ENCODE results near the gene MIF4GD.

The MIF4GD gene

DNA sequence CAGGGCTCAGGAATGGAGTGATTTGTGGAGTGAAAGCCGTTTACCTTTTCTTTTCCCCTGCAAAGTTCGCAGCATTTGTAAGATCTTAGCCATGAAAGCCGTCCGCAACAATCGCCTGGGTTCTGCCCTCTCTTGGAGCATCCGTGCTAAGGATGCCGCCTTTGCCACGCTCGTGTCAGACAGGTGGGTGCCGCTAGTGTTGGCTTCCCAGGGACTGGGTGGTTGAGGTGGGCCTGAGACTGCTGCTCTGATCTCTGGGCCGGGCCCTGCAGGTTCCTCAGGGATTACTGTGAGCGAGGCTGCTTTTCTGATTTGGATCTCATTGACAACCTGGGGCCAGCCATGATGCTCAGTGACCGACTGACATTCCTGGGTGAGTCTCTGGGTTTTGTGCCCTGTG, 38.2 kb downstream of the MIF4GD start:
- no peak for DNase-seq (ENCODE audit: low spot score)

DNA sequence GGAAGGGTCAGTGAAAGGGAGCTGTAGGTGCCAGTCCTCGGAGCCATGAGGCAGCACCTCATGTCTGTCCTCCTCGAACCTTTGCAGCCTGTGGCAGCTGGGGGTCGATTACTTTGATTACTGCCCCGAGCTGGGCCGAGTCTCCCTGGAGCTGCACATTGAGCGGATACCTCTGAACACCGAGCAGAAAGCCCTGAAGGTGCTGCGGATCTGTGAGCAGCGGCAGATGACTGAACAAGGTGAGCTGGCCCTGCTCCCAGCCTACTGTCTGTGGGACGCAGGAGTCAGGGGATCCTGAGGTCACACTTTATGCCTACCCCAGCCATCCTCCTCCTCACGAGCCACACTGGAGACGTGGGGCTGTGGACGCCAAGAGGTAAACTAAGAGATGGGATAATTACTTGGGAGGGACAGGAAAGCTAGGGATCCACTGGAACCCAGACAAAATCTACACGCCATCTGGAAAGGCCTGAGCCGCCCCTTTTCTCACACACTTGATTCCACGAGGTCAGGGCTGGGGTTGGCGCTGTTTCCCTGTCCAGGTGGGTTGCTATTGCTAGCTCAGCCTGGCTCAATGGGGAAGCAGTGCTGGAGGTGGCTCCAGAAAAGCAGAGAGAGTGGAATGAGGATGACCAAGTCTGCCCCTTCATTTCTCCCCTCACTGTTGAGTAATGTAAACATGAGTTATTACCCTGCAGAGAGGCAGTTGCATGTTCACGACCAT, 39.1 kb downstream of the MIF4GD start:
- DNase-seq (ENCODE audit: low spot score) = no peak

DNA sequence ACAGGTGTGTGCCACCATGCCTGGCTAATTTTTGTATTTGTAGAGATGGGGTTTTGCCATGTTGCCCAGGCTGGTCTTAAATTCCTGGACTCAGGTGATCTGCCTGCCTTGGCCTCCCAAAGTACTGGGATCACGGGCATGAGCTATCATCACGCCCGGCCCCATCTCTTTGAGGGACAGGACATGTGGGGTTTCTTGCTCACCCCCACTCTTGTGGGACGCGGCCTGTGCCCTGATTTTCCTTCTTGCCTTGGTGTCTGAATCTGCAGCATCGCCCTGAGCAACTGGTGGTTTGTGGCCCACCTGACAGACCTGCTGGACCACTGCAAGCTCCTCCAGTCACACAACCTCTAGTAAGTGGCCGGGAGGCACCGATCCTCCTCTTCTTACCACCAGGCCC, 40.0 kb downstream of the MIF4GD start:
- DNase-seq (ENCODE audit: low spot score) = no peak

DNA sequence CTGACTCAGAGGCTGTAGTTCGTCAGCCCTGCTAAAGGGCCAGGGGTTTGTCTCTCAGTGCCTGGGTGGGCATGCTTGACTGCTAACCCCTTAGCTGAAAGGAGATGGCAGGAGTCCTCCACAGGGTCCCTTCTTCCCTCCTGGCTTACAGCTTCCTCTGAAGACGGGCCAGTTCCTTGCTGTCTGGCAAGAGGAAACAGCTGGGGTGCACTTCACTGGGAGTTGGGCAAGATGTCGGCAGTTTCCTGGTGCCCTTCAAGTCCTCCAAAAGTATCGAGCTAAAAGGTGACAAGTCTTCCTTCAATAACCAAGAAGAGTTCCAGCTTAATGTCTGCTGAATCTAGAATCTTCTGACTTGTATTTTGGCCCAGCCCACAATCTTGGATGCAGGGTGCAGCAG, 42.2 kb downstream of the MIF4GD start:
- no peak for DNase-seq (ENCODE audit: low spot score)

DNA sequence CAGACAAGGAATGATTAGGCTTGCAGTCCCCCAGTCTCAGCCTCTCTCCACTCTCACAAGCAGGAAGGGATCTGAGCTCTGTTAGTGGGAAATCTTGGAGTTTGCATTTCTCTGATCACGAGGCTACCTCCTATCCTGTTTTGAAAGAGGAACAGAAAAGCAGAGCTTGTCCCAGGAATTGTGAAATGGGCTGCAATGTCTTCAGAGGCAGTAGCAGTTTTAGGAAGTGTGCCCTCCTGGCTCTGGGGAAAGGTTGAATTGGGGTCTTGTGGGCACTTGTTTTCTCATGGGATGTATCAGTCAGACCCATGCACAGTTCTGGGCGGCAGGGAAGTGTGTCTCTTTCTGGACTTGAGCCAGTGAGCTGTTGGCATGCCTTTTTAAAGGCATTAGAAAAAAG, 42.7 kb downstream of the MIF4GD start:
- DNase-seq (ENCODE audit: low spot score) = no peak

DNA sequence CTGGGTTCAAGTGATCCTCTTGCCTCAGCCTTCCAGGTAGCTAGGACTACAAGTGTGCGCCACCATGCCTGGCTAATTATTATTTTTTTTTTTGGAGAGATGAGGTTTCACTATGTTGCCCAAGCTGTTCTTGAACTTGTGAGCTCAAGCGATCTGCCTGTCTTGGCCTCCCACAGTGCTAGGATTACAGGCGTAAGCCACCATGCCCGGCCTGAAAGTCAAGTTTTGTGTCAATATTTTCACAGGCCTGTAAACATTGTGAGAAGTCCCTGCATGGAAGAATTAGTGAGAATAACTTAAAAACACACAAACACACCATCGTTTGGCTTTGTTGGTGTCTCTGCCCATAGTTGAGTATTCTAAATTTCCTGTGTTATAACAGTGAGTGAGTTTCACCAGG, 43.3 kb downstream of the MIF4GD start:
- no peak for DNase-seq (ENCODE audit: low spot score)

DNA sequence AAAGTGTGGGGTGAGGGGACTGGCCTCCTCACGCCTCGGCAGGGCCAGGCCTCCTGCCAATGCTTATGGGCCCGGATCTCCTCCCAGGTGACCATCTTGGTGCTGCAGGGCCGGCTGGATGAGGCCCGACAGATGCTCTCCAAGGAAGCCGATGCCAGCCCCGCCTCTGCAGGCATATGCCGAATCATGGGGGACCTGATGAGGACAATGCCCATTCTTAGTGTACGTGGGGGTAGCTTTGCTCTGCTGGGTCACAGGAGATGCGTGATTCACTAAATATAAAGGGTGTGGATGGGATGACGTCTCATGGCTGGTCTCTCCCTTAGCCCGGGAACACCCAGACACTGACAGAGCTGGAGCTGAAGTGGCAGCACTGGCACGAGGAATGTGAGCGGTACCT, 46.0 kb downstream of the MIF4GD start:
- DNase-seq (ENCODE audit: low spot score) = no peak

DNA sequence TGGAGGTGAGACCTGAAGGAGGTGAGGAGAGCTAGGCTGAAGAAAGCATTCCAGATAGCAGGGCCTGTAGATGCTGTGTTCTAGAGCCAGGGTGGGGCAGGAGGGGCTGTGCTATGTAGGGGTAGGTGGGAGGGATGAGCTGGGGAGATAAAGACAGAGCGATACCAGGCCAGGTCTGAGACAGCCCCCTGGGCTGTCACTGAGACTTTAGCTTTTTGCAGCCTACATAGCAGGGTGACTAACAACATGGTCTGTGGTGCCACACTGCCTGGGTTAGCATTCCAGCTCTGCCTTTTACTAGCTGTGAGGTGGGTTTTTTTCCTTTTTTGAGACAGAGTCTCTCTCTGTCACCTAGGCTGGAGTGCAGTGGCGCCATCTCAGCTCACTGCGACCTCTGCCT, 51.2 kb downstream of the MIF4GD start:
- DNase-seq (ENCODE audit: low spot score) = no peak

DNA sequence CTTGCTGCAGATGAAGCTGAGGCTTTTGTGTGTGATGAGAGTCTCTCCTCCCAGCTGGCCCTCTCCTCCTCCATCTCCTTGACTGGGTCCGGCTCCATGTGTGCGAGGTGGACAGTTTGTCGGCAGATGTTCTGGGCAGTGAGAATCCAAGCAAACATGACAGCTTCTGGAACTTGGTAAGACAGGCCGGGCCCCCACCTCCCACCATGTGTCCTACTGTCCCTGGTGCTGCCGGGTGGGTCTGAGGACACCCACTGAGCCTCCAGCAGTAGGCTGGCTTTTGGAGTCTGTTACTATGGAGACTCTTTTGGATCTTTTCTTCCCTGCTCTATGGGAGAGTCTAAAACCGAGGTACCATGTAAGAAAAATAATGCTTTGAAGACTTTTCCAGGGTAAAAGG, 52.9 kb downstream of the MIF4GD start:
- no peak for DNase-seq (ENCODE audit: low spot score)
